DMS53 treated with DMSO at 0.1 percent for 48 hours (cell line): Measurements from ENCODE around the gene LSM12.
"Not testable (repeated sequence)": the region's sequence is repeated elsewhere in the genome, so short reads cannot be mapped to it uniquely, and the experiment has no call there.

ENCODE experiments used
- DNase-seq: peaks from one replicate; lab custom pipeline; 2025; ENCODE audit not compliant: unreplicated experiment; lab: John Stamatoyannopoulos, UW

Gene LSM12

GRCh38 chr17:44044071-44044470 is 22.4 kb downstream of the LSM12 start:
- no peak for DNase-seq

- no peak for DNase-seq
These were observed 23.2 kb downstream of the LSM12 start for GRCh38 chr17:44043272-44043696.

GRCh38 chr17:44039829-44040635 is 26.4 kb downstream of the LSM12 start:
- DNase-seq, result no peak

- DNase-seq, result no peak
These were observed 27.9 kb downstream of the LSM12 start for GRCh38 chr17:44038604-44039011.

- no peak for DNase-seq
These were observed 29.0 kb downstream of the LSM12 start for GRCh38 chr17:44037471-44037870.

- not testable (repeated sequence) for DNase-seq
These were observed 31.8 kb downstream of the LSM12 start for GRCh38 chr17:44034688-44035087.

- no peak for DNase-seq
These were observed 32.5 kb downstream of the LSM12 start for GRCh38 chr17:44033861-44034408.

GRCh38 chr17:44030482-44030881 is 36.0 kb downstream of the LSM12 start:
- no peak for DNase-seq

GRCh38 chr17:44029736-44030135 is 36.7 kb downstream of the LSM12 start:
- DNase-seq, result no peak

- no peak for DNase-seq
These were observed 41.6 kb downstream of the LSM12 start for GRCh38 chr17:44024853-44025252.

GRCh38 chr17:44024271-44024663 is 42.2 kb downstream of the LSM12 start:
- DNase-seq, result no peak

- DNase-seq, result no peak
These were observed 42.8 kb downstream of the LSM12 start for GRCh38 chr17:44023545-44024270.

- DNase-seq, result no peak
These were observed 44.2 kb downstream of the LSM12 start for GRCh38 chr17:44022246-44022645.

GRCh38 chr17:44021227-44021626 is 45.2 kb downstream of the LSM12 start:
- DNase-seq, result not testable (repeated sequence)

GRCh38 chr17:44014437-44015172 is 51.9 kb downstream of the LSM12 start, which contains the start of gene TMEM101:
Gene TMEM101 (minus strand): TSS chr17:44014963. CDS start chr17:44014952, 11 bp downstream.
- DNase-seq, result peak; percentile 91

GRCh38 chr17:44014133-44014436 is 52.4 kb downstream of the LSM12 start:
- no peak for DNase-seq

- DNase-seq, result no peak
These were observed 53.6 kb downstream of the LSM12 start for GRCh38 chr17:44012874-44013273.

- DNase-seq, result no peak
These were observed 54.1 kb downstream of the LSM12 start for GRCh38 chr17:44012391-44012790.

- DNase-seq, result no peak
These were observed 54.6 kb downstream of the LSM12 start for GRCh38 chr17:44011876-44012275.

- no peak for DNase-seq
These were observed 55.4 kb downstream of the LSM12 start for GRCh38 chr17:44010966-44011647.
